Muscle of back (tissue), 11 donors: ENCODE measurements around the gene TWF2. TPM values are rescaled to one million over a fixed set of nuclear protein-coding genes. Genes with fewer than 3 reads are reported as not detected.
A peak's percentile ranks its signal among the peaks of the same experiment; 100 is the strongest.

Experiments
- DNase-seq, 3 donors: peaks; one replicate each; pipeline versions ENCODE4 v3.0.0 to v3.0.0-alpha.2; 2013
- polyA plus RNA-seq, 10 donors: library from polyadenylated mRNA; unstranded; fragments of 120-200 nt; gene quantifications; one replicate each; pipeline ENCODE4 v1.2.1, GENCODE V29; 2013; ENCODE audit not compliant: insufficient read length in 10 of 10

The TWF2 gene
- polyA plus RNA-seq, 10 donors: 18.8 to 37.4 (median 23.4) TPM

DNA sequence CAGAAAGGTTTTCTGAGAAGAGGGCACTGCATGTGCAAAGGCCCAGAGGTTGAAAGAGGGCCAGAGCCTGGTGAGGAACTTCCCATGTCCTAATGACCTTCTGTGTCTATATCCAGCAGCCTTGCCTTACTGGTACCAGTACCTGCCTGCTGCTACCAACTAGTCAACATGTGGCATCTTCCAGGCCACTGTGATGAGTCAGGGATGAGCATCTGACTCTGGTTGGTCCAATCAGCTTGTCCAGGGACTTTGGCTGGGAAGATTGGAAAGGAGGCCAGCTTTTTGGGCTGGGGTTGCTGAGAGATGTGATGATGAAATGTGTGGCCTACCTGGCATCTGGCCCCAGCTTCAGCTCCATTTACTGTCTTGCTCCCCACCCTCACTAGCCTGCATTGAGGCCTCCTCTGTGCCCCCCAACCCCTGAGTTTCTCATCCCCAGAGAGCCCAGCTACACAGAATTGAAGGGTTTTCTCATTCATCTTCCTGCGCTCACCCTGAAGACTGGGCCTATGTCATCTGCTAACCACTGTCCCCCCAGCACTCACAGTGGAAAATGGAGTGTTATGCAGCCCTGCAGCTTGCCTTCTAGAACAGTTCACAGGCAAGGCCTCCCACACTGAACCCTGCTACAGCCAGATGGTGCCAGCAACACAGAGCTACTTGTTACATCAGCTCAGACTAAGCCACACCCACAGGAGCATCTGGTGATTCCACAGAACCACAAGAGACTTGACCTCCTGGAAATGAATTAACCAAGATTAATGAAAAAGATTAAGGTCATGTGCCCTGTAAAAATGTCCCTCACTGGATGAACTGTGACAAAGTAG lies 1.3 kb upstream of the TWF2 start:
- peak in 2 of 3 donors; percentile 47 to 64 for DNase-seq

DNA sequence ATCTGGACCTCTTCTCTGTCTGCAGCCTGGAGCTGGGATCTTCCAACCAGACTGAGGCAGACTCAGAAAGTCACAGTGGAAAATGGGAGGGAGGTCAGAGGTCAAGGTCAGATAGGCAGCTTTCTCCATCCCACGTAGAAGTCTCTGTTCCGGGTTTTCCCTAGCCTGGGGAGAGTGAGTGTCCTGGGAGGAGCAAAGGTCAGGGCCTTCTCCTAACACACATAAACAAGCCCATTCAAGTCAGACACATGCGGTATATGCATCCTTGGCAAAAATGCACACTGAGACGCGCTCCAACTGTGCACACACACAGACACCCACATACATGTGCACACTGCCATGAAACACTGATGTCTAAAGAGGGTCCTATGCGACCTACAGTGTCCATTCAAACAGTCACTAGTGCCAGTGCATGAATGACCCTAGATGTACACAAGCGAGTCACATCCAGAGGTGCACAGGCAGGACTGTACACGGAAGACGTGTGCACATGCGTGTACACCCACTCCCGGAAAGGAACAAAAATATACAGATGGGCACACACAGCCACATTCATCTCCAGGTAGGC lies 681 bp downstream of the TWF2 start:
- peak in 1 of 3 donors; percentile 49 for DNase-seq

DNA sequence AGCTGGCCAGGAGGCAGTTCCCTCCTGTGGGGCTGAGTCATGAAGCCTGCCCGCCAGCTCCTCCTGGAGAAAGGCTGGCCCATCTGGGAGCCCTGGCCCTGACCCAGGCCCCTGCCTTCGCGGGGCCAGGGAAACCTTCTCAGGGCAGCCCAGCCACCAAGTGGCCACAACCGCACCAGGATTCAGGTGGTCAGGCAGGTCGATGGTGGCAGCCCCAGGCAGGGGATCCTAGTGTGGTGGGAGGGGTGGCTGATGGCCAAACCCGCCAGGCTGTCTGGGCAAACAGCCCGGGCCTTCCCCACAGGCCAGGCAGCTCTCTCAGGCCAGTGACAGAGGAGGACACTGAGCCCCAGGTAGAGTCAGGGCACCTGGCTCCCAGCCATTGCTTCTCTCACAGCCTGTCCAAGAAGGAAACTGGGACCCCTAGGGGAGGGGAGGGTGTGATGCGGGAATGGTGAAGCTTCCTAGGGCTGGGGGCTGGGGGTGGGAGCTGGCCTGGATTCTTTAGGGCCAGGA lies 1.2 kb downstream of the TWF2 start:
- DNase-seq: peak in 2 of 3 donors; percentile 51 to 73

DNA sequence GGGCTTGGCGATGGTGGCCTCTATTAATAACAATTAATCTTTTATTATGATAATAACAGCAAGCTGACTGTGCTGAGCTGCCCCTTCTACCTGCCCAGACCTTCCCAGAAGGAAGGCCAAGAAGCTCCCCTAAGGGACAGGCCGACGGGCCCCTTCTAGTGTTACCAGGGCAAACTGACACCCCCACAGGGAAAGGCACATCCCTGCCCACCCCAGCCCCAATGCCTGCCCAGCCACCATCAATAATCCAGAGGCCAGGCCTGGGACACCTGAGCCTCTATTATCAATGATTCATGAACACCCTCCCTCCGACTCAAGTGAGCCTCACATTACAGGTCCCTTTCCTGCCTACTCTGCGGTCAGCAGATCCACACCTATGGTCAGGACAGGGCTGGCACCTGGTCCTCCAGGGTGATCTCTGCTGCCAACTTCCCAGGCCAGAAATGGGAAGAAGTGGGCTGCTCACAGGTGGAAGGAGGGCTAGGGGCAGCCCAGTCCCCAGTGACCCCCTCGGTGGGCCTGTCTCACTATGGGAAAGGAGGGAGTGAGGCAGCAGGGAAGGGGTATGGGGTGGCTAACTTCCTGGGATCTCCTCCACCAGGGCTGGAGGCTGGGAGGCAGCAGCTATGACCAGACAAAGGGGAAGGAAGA lies 1.8 kb downstream of the TWF2 start:
- DNase-seq: no peak

DNA sequence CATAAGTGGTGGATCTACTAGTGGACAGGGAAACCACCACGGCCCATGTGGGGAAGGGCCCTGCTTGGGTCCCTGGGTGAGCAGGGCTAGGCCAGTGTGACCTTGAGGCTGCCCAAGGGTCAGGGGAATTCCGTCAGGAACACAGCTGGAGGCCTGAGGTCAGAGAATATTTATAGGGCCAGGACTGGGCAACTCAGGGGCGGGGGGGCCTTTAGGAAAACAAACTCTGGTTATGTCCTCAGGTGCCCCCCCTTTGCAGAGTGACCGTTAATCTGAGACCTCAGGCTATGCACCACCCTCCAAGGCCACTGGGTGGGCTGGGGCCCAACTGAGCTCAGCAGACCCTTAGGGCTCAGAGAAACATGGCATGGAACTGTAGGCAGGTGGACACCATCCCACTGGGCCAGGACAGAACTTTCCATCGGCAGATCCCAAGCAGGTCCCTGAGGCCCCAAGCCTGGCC lies 2.5 kb downstream of the TWF2 start:
- no peak for DNase-seq

DNA sequence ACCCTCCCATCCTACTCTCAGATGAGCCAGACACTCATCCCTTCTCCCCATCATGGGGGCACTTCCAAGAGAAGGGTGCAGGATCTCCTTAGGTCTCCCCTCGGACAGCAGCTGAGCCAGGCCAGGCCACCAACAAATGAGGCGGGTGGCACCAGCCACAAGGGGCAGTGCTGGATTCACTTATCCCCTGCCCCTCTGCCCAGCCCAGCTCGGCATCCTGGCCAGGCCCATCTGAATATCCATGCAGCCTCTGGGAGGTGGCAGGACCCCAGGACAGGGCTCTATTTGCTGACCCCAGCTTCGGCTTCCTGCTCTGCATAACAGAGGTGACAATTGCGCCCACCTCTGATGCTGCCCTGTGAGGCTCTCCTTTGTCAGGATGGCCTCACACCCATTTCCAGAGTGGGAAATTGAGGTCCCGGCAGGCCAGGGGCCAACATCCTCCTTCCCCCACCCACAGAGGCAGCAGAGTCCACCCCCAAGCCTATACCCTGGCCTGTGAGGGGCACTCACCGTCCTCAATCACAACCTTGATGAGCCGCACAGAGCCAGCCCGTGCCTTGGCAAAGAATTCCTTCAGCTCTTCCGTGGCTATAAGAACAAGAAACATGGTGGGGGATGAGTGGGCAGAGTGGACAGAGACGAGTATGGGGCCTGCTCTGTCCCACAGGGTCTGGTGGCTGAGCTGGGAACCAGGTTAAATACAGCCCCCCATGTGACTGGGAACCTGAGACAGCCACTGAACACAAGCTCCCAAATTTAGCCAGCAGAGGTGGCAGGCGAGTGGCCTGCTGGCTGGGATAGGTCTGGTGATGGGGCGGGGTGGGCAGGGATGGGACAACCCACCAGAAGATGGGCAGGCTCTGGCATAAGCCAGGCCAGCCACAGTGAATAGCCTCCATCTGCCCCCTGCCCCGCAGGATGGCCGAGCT lies 4.2 kb downstream of the TWF2 start:
- no peak for DNase-seq

DNA sequence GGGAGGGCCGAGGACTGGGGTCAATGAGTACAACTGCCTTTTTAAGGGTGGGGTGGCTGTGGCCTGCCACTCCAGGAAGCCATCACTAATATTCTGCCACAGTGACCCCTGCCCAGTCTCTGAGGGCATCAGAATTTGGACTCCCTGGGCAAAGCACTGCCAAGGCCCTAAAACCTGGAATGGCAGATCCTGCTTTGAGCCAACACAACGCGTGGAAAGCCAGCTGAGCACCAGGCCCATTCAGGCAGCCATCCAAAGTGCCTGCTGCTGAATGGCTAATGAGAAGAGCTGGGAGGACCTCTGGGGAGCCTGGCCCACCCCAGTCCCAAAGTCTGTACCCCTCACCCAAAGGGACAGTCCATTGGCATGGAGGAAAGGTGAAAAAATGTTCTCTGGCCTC lies 5.0 kb downstream of the TWF2 start:
- no peak for DNase-seq

DNA sequence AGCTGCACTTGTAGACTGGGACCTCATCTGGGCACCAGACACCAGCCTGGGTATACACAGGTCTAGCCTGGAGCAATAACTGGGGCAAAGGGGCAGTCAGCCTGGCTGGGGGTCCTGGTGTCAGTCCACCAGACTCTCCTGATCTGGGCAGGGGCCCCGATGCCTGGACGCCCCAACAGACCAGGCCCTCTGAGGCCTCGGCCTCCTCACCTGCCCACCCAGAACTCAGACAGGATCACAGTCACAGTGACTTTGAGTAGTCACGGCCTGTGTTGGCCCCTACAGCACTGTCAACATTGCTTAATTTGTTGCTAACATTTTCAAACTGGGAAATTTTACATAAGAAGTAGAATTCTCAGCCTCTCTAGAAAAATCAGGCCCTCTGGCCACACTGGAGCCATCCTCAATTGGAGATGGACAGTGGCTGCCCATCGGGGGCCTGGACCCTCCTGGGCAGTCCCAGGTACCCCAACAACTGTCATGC lies 5.8 kb downstream of the TWF2 start:
- no peak for DNase-seq

DNA sequence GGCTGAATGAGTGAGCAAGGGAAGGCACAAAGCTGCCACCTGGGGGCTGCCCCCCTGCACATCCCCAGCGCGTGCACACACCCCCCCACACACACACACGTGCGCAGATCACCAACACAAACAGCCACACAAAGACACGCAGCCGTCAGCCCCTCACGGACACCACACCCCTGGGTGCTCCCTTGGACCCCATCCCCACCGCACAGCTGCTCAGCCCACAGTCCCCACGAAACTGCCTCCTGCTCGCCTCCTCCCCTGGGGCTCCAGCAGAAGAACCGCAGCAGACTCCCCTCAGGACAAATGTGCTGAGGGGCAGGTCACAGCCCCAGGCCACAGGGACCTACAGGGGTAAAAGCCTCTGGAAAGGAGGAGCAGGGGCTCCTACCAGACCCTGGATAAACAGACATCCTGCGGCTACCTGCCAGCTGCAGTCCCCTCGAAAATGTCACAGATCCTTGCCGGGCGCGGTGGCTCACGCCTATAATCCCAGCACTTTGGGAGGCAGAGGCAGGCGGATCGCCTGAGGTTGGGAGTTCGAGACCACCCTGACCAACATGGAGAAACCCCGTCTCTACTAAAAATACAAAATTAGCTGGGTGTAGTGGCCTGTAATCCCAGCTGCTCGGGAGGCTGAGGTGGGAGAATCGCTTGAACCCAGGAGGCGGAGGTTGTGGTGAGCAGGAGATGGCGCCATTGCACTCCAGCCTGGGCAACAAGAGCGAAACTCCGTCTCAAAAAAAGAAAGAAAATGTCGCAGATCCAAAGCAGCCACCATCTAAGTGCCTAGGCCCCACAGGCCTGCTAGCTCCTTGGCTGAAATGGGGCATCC lies 6.5 kb downstream of the TWF2 start:
- no peak for DNase-seq

DNA sequence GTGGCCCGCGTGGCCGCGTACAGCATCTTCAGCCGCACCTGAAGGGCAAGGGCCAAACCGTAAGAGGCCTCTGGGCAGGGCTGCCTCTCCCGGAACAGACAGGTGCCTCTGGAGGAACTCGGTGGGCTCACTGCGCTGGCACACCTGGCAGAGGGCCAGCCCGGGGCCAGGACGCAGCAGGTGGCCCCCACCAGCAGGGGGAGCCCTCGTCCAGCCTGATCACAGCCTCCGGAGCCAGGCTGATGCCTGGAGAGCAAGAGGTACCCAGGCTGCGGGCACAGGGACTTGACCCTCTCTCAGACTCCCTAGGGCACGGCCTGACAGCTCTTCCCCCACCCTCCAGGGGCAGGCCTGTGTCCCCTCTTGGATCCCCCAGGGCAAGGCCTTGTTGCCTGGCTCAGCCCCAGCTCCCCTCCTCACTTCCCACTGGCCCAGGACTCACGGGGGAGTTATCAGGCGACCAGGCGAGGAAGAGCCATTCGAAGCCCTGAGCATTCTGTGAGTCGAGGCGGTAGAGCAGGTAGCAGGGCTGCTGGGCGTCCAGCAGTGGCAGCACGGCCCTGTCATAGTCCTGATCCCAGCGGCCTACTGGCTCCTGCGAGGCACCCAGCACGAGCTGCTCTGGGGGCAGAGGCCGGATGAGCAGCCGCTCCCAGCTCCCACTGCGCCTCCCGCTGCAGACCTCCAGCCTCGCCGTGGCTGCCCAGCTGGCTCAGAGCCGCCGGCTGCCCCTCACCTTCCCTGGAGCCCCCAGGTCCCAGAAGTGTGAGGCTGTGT lies 7.3 kb downstream of the TWF2 start:
- DNase-seq: peak in 1 of 3 donors; percentile 46

DNA sequence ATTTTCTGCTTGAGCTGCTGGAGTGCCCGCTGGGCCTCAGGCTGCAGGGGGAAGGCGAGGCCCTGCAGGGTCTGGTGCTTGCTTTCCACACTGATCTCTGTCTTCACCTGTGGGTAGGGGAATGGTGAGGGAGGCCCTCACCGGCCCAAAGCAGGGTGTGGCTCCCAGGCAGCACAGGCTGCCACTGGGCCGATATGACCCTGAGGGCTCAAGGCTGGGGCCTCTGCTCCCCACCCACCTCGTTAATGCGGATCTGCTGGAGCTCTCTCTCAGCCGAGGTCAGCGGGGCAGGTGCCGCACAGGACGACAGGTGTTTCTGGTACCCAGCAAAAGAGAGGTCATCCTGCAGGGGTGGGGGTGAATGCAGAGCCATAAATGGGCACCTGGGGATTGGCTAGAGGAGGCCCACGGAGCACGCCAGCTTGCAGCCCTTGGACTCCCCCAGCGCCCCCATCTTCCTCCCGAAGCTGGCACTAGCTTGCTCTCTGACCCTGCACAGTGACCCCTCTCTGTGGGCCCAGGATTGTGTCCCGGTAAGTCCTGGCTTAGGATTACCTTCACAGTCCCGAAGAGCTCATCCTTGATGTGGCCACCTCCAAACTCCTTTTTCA lies 8.0 kb downstream of the TWF2 start:
- DNase-seq: no peak

DNA sequence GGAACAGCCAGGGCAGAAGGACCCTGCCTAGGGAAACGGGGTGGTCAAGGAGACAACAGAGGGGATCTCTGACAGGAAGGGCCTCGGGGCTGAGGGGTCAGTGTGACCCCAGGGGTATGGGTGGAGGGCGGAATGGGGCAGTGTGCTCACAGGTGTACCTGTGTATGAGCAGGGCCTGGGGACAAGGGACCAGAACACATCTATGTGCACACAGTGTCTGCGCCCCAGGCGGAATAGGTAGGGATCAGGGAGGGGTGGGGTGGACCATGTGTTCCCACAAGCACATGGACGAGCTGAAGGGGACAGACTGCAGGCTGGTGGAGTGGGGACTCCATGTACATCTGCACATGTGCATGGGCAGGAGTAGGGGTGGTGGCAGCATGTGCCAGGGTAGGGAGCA lies 8.5 kb downstream of the TWF2 start:
- DNase-seq: no peak

DNA sequence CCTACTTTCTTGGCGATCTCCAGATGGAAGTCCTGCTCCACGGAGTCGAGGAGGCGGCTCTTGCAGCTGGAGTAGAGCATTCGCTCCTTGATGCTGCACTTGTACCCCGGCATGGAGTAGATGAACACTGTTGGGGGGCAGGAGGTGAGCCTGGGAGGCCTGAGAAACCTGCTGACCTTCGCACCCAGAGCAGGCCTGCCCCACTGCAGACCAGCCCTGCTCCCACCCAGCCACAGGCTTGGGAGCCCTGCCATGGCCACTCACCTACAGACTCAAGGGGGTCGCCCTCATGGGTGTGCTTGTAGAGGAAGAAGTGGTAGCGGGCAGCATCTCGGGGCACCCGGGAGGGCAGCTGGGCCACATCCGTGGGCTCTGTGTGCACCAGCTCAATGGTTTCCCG lies 9.3 kb downstream of the TWF2 start:
- no peak for DNase-seq

DNA sequence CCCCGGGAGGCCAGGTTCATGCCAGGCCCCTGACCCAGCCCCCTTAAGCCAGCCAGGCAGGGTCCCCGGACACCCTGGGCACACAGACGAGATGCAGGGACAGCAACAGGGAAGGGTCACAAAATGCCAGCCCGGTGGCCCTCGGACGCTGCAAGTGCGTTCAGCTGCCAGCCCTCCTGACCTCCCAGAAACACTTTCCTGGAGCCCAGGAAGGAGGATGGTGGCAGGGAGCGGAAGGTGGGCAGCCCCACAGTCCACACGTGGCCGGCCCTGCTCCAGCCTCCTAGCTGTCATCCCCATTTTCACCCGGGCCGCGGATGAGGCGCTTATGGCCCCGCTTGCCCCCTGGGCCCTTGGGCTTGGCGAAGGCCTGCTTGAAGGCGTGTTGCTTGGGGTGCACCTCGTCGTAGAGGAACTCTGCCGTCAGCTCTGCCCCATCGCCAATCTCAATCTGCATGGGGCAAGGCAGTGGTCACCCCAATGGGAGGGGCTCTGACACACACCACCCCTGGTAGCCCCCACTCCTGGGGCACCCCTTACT lies 10.1 kb downstream of the TWF2 start:
- DNase-seq: no peak

DNA sequence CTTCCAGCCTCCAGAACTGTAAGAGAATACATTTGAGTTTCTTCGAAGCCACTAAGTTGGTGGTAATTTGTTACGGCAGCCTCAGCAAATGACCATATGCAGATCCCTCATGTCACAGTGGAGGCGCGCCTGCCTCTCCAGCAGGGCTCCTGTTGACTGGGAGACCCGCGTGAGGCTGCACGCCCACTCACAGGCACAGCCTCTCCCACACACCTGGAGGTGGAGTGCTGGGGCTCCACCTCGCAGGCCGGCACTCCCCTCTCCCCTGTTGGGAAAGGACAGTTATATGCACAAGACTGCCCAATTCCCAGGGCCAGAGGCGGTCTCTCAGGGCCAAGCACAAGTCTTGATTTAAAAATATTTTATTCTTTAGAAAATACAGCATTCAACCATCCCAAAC lies 10.7 kb downstream of the TWF2 start:
- no peak for DNase-seq

DNA sequence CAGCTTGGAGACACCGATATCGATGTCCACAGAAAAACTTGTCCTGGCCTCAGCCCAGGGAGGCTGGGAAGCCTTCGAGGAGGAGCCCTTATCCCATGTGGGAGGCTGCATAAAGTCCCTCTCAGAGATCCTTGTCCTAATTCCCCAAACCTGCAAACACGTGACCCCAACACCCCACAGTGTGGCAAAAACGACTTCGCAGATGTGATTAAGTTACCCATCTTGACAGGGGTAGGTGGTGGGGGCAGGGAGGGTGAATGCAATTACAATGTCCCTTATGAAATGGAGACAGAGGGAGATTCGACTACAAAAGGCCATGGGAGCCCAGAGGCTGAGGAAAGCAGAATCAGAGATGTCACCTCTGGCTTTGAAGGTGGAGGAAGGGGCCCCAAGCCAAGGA lies 11.2 kb downstream of the TWF2 start:
- DNase-seq: no peak

DNA sequence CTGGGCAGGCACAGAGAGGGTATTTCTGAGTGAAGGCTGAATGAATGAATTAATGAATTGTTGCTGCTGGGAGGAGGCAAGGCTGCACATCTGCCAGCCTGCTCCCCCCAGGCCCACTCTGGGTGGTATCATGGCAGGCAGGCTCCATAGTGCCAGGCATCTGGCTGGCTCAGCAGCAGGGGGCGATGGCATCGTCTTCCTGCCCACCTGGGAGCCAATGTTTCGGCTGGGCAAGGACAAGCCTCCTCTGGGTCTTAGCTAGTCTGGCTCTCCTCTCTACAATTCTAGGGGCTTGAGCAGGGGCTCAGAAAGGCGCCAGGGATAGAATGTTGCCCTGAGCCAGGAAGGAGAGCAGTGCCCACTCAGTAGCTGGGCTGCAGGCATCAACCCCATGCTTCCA lies 11.8 kb downstream of the TWF2 start:
- no peak for DNase-seq

DNA sequence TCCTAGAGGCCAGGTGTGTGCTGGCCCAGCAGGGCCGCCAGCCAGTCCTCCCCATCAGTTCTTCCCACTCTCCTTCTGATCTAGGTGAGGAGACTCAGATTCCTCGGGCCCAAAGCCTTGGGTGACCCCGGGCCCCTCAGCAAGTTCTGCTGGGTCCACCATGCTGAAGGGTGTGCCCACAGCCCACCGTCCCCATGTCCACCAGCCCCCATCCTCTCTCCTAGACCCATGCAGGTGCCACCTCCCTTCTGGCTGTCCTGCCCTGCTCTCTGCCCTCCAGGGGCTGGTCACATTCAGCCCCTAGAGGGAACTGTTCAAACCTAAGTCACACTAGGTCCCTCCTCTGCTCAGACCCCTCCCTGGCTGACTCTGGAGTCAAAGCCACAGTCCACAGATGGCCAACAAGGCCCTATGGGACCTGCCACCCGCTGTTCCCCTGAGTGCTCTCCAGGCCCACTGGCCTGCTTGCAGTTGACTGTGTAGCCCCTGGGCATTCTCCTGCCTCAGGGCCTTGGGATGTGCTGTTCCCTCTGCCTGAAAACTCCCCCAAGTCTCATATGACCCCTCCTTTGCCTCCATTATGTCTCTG lies 12.6 kb downstream of the TWF2 start:
- no peak for DNase-seq
